HEK293 (cell line): Measurements from ENCODE around the gene ZSCAN10.

ENCODE experiments used
- ATF2 ChIP-seq: fragments of 450-650 bp; formaldehyde crosslinking; IDR thresholded peaks from 2 replicates; pipeline ENCODE4 v1.5.1; 2016; ENCODE audit warnings: missing biosample characterization, missing genetic modification characterization, low read depth
- KLF17 ChIP-seq: fragments of 450-650 bp; formaldehyde crosslinking; IDR thresholded peaks from 2 replicates; pipeline ENCODE4 v1.5.1; 2016; ENCODE audit warnings: missing biosample characterization, missing genetic modification characterization
- SP2 ChIP-seq: fragments of 450-650 bp; formaldehyde crosslinking; IDR thresholded peaks from 2 replicates; pipeline ENCODE4 v1.5.1; 2016; ENCODE audit warnings: missing biosample characterization, missing genetic modification characterization
- YY1 ChIP-seq: fragments of 450-650 bp; formaldehyde crosslinking; IDR thresholded peaks from 2 replicates; pipeline ENCODE4 v1.5.1; 2018; ENCODE audit warnings: missing biosample characterization, missing genetic modification characterization
- ZBTB20 ChIP-seq: fragments of 450-650 bp; formaldehyde crosslinking; IDR thresholded peaks from 2 replicates; pipeline ENCODE4 v1.5.1; 2016; ENCODE audit warnings: missing biosample characterization, missing genetic modification characterization
- ZEB2 ChIP-seq: fragments of 450-650 bp; formaldehyde crosslinking; IDR thresholded peaks from 2 replicates; pipeline ENCODE4 v1.5.1; 2016; ENCODE audit warnings: missing biosample characterization, missing genetic modification characterization
- ZNF132 ChIP-seq: fragments of 450-650 bp; formaldehyde crosslinking; IDR thresholded peaks from 2 replicates; pipeline ENCODE4 v1.5.1; 2017; ENCODE audit warnings: missing biosample characterization, missing genetic modification characterization, borderline replicate concordance
- ZNF214 ChIP-seq: fragments of 450-650 bp; formaldehyde crosslinking; IDR thresholded peaks from 2 replicates; pipeline ENCODE4 v1.5.1; 2017; ENCODE audit warnings: missing biosample characterization, mild to moderate bottlenecking, missing genetic modification characterization, borderline replicate concordance
- ZNF488 ChIP-seq: fragments of 450-650 bp; formaldehyde crosslinking; IDR thresholded peaks from 2 replicates; pipeline ENCODE4 v1.5.1; 2016; ENCODE audit warnings: missing biosample characterization, missing genetic modification characterization
- ZNF626 ChIP-seq: fragments of 450-650 bp; sonication (Bioruptor Pico); formaldehyde crosslinking; IDR thresholded peaks from 2 replicates; pipeline ENCODE4 v1.5.1; 2018; ENCODE audit warnings: missing biosample characterization, missing genetic modification characterization, inconsistent platforms
- ZNF629 ChIP-seq: fragments of 450-650 bp; formaldehyde crosslinking; IDR thresholded peaks from 2 replicates; pipeline ENCODE4 v1.5.1; 2017; ENCODE audit warnings: missing biosample characterization, missing genetic modification characterization
- ZNF654 ChIP-seq: fragments of 450-650 bp; formaldehyde crosslinking; IDR thresholded peaks from 2 replicates; pipeline ENCODE4 v1.5.1; 2016; ENCODE audit warnings: low read depth, missing biosample characterization, missing genetic modification characterization
- ZNF670 ChIP-seq: fragments of 450-650 bp; formaldehyde crosslinking; IDR thresholded peaks from 2 replicates; pipeline ENCODE4 v1.5.1; 2016; ENCODE audit warnings: missing biosample characterization, missing genetic modification characterization, low read depth
- ZNF837 ChIP-seq: fragments of 450-650 bp; formaldehyde crosslinking; IDR thresholded peaks from 2 replicates; pipeline ENCODE4 v1.5.1; 2016; ENCODE audit warnings: missing biosample characterization, missing genetic modification characterization
- TF ChIP-seq, protein P1 (sequence below): fragments of 450-650 bp; IDR thresholded peaks from 2 replicates; pipeline ENCODE4 v1.5.1; 2018; ENCODE audit warnings: missing biosample characterization, missing genetic modification characterization
- TF ChIP-seq, protein P2 (sequence below): IDR thresholded peaks from 2 replicates; pipeline ENCODE4 v1.6.1; 2011; ENCODE audit warnings: mild to moderate bottlenecking, low read depth, low read length, borderline replicate concordance
- TF ChIP-seq, protein P3 (sequence below): fragments of 450-650 bp; formaldehyde crosslinking; IDR thresholded peaks from 2 replicates; pipeline ENCODE4 v1.5.1; 2016; ENCODE audit warnings: missing biosample characterization, missing genetic modification characterization
- TF ChIP-seq, protein P4 (sequence below): fragments of 450-650 bp; formaldehyde crosslinking; IDR thresholded peaks from 2 replicates; pipeline ENCODE4 v1.5.1; 2016; ENCODE audit warnings: missing biosample characterization, missing genetic modification characterization
- TF ChIP-seq, protein P5 (sequence below): fragments of 450-650 bp; formaldehyde crosslinking; IDR thresholded peaks from 2 replicates; pipeline ENCODE4 v1.5.1; 2016; ENCODE audit warnings: missing biosample characterization, missing genetic modification characterization
- TF ChIP-seq, protein P6 (sequence below): fragments of 450-650 bp; formaldehyde crosslinking; IDR thresholded peaks from 2 replicates; pipeline ENCODE4 v1.5.1; 2016; ENCODE audit warnings: missing biosample characterization, missing genetic modification characterization, low read depth

Gene ZSCAN10

DNA sequence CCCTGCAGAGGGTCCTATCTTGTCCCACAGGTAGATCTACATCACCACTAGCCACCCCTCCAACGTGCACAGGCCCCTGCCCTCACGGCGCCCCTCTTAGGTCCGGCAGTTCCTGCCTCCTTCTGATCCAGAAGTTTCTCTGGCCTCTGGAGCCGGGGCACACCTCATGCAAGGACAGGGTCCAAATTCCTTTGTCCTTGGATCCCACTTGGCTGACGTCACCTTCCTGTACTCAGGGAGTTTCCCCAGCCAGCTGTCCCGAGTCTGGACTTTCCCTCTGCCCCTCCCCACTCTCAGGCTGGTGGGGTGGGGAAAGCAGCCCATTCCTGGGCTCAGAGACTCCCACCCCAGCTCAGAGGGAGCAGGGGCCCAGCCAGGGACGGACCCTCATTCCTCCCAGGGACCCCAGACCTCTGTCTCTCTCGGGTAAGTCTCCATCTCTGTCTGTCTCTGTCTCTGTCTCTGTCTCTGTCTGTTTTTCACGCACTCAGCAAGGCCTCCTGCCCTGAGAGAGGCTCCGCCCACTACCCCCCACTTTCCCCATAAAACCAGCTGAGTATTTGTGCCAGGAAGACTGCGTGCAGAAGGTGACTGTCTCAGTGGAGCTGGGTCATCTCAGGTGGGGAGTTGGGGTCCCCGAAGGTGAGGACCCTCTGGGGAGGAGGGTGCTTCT lies 33.9 kb downstream of the ZSCAN10 start, which contains the start of gene IL32 (continued):
- TF ChIP-seq ZBTB20 (tag by site-specific recombination) (0 out of 2 replicates have a peak, but pooled peaks have one; percentile 25), ZNF837 (tag by site-specific recombination) (no peak), ZNF214 (no peak), YY1 (no peak), ZNF629 (tag by site-specific recombination) (0 out of 2 replicates have a peak, but pooled peaks have one; percentile 58), ZEB2 (tag by site-specific recombination) (0 out of 2 replicates have a peak, but pooled peaks have one; percentile 31), ZNF626 (tag by site-specific recombination) (no peak), ZNF132 (tag by site-specific recombination) (no peak), ZNF488 (tag by site-specific recombination) (no peak), ZNF654 (tag by site-specific recombination) (no peak), KLF17 (0 out of 2 replicates have a peak, but pooled peaks have one; percentile 50), SP2 (tag by site-specific recombination) (peak; percentile 41), ZNF670 (tag by site-specific recombination) (no peak), ATF2 (tag by site-specific recombination) (peak; percentile 90)
- TF ChIP-seq, protein P1, sequence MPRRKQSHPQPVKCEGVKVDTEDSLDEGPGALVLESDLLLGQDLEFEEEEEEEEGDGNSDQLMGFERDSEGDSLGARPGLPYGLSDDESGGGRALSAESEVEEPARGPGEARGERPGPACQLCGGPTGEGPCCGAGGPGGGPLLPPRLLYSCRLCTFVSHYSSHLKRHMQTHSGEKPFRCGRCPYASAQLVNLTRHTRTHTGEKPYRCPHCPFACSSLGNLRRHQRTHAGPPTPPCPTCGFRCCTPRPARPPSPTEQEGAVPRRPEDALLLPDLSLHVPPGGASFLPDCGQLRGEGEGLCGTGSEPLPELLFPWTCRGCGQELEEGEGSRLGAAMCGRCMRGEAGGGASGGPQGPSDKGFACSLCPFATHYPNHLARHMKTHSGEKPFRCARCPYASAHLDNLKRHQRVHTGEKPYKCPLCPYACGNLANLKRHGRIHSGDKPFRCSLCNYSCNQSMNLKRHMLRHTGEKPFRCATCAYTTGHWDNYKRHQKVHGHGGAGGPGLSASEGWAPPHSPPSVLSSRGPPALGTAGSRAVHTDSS, result no peak
- TF ChIP-seq, protein P2, sequence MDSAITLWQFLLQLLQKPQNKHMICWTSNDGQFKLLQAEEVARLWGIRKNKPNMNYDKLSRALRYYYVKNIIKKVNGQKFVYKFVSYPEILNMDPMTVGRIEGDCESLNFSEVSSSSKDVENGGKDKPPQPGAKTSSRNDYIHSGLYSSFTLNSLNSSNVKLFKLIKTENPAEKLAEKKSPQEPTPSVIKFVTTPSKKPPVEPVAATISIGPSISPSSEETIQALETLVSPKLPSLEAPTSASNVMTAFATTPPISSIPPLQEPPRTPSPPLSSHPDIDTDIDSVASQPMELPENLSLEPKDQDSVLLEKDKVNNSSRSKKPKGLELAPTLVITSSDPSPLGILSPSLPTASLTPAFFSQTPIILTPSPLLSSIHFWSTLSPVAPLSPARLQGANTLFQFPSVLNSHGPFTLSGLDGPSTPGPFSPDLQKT, result no peak
- TF ChIP-seq, protein P3, sequence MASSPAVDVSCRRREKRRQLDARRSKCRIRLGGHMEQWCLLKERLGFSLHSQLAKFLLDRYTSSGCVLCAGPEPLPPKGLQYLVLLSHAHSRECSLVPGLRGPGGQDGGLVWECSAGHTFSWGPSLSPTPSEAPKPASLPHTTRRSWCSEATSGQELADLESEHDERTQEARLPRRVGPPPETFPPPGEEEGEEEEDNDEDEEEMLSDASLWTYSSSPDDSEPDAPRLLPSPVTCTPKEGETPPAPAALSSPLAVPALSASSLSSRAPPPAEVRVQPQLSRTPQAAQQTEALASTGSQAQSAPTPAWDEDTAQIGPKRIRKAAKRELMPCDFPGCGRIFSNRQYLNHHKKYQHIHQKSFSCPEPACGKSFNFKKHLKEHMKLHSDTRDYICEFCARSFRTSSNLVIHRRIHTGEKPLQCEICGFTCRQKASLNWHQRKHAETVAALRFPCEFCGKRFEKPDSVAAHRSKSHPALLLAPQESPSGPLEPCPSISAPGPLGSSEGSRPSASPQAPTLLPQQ (tag by site-specific recombination), result peak; percentile 45; the same call in 1 of the 2 replicates
- TF ChIP-seq, protein P4, sequence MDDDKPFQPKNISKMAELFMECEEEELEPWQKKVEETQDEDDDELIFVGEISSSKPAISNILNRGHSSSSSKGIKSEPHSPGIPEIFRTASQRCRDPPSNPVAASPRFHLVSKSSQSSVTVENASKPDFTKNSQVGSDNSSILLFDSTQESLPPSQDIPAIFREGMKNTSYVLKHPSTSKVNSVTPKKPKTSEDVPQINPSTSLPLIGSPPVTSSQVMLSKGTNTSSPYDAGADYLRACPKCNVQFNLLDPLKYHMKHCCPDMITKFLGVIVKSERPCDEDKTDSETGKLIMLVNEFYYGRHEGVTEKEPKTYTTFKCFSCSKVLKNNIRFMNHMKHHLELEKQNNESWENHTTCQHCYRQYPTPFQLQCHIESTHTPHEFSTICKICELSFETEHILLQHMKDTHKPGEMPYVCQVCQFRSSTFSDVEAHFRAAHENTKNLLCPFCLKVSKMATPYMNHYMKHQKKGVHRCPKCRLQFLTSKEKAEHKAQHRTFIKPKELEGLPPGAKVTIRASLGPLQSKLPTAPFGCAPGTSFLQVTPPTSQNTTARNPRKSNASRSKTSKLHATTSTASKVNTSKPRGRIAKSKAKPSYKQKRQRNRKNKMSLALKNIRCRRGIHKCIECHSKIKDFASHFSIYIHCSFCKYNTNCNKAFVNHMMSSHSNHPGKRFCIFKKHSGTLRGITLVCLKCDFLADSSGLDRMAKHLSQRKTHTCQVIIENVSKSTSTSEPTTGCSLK, result no peak
- TF ChIP-seq, protein P5, sequence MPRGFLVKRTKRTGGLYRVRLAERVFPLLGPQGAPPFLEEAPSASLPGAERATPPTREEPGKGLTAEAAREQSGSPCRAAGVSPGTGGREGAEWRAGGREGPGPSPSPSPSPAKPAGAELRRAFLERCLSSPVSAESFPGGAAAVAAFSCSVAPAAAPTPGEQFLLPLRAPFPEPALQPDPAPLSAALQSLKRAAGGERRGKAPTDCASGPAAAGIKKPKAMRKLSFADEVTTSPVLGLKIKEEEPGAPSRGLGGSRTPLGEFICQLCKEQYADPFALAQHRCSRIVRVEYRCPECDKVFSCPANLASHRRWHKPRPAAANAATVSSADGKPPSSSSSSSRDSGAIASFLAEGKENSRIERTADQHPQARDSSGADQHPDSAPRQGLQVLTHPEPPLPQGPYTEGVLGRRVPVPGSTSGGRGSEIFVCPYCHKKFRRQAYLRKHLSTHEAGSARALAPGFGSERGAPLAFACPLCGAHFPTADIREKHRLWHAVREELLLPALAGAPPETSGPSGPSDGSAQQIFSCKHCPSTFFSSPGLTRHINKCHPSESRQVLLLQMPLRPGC, result 0 out of 2 replicates have a peak, but pooled peaks have one; percentile 41
- TF ChIP-seq, protein P6, sequence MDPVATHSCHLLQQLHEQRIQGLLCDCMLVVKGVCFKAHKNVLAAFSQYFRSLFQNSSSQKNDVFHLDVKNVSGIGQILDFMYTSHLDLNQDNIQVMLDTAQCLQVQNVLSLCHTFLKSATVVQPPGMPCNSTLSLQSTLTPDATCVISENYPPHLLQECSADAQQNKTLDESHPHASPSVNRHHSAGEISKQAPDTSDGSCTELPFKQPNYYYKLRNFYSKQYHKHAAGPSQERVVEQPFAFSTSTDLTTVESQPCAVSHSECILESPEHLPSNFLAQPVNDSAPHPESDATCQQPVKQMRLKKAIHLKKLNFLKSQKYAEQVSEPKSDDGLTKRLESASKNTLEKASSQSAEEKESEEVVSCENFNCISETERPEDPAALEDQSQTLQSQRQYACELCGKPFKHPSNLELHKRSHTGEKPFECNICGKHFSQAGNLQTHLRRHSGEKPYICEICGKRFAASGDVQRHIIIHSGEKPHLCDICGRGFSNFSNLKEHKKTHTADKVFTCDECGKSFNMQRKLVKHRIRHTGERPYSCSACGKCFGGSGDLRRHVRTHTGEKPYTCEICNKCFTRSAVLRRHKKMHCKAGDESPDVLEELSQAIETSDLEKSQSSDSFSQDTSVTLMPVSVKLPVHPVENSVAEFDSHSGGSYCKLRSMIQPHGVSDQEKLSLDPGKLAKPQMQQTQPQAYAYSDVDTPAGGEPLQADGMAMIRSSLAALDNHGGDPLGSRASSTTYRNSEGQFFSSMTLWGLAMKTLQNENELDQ, result no peak
